ENCODE results near the gene KLRC2.
"Not testable (repeated sequence)": the region's sequence is repeated elsewhere in the genome, so short reads cannot be mapped to it uniquely, and the experiment has no call there.

Gene KLRC2

DNA sequence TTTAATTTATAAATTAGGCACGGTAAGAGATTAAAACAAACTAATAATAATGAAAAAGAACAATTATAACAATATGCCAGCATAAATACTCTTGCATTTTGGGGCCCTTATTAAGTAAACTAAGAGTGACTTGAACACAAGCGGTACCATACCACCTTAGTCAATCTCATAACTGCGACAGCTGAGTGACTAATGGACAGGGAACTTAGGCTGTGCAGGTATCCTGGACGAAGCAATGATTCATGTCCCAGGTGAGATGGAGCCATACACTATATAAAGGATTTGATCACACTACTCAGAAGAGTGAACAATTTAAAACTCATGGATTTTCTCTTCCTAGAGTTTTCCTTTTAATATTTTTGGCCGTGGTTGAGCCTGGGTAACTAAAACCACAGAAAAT lies 30.5 kb downstream of the KLRC2 start:
- DNase-seq (ENCODE audit: low read depth): no peak

DNA sequence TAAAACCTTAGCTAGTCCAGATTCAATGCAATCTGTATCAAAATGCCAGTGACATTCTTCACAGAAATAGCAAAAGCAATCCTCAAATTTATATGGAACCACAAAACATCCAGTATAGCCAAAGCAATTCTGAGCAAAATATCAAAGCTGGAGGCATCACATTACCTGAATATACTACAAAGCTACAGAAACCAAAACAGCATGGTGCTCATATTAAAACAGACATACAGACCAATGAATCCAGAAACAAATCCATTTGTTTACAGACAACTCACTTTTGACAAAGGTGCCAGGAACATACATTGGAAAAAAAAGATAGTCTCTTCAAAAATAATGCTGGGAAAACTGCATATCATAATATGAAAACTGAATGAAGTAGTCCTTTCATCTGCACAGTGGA lies 31.0 kb downstream of the KLRC2 start:
- no peak for DNase-seq (ENCODE audit: low read depth)

DNA sequence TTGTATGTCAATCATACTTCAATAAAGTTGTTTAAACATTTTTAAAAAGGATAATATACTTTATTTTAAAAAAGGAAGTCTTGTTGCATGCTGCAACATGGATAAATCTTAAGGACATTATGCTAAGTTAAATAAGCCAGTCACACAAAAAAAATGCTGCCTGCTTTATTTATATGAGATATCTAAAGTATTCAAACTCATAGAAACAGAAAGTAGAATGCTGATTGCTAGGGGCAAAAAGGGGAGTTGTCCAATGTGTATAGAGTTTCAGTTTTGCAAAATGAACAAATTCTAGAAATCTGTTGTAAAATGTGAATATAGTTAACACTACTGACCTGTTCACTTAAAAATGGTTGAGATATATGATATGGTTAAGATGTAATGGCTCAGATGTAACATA lies 35.0 kb downstream of the KLRC2 start:
- no peak for DNase-seq (ENCODE audit: low read depth)

DNA sequence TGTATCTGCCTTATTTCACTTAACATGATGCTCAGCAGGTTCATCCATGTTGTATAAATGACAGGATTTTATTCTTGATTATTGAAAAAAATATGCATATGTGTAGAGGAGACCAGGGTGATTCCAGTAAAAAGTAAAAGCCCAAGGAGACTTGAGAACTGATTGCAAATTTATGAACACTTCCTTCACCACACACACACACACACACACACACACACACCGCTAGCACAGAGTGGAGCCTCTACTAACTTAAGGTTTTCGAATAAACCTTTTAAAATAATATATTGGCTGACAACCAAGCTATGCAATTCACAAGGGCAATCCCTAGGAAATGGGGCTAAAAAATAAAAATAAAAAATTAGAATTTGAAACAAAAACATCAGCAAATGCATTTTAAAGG lies 37.6 kb downstream of the KLRC2 start:
- no peak for DNase-seq (ENCODE audit: low read depth)

DNA sequence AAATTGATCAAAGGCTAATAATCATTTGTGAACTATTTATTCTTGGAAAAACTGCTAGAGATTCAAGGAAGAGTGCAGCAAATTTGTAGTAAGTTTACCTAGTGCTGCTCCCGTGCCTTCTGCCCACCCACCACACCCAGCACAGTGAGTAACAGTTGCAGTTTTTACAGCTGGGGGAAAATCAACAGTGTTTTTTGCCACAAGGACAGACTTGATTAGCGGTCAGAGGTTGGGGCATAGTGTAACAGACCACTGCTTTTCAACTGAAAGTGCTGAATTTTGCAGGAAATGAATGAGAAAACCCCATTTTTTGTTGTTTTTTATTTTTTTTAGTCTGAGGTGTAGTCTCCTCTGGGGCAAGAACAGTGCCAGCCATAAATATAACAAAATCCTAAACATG lies 38.5 kb downstream of the KLRC2 start:
- no peak for DNase-seq (ENCODE audit: low read depth)

DNA sequence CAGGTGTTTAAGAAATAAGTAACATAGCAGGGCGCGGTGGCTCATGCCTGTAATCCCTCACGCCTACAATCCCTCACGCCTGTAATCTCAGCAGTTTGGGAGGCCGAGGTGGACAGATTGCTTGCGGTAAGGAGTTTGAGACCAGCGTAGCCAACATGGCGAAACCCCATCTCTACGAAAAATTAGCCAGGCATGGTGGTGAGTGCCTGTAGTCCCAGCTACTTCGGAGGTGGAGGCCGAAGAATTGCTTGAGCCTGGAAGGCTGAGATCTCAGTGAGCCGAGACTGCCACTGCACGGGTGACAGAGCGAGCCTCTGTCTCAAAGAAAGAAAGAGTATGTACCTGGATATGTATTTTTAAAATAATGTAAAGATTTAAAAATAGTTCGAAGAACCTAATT lies 39.6 kb downstream of the KLRC2 start:
- not testable (repeated sequence) for DNase-seq (ENCODE audit: low read depth)

DNA sequence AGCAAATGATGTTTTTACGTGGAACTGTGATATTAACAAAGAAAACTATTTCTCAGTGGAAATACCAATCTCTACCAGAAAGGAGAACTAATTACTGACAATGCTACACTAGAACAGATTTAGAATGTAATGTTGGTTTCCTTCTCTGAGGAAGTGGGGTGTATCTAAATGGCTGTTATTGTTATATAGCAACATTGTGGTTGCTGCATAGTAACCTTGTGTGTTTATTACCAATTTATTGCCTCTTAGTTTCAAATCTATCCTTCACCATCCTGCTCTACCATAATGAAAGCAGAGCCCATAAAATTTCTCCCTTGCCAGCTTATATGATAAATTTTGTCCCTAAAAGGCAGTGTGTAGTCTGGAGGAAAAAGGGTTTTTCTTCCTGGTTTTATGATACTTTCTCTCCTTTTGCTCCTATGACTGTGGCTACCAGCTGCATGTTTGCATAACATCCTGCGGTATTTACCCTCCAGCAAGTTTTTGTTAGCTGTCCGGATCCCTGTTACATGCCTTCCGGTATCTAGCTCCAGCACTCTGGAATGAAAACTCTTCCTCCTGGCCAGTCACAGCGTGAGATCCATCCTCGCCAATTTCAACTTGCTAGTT lies 40.3 kb downstream of the KLRC2 start:
- no peak for DNase-seq (ENCODE audit: low read depth)

DNA sequence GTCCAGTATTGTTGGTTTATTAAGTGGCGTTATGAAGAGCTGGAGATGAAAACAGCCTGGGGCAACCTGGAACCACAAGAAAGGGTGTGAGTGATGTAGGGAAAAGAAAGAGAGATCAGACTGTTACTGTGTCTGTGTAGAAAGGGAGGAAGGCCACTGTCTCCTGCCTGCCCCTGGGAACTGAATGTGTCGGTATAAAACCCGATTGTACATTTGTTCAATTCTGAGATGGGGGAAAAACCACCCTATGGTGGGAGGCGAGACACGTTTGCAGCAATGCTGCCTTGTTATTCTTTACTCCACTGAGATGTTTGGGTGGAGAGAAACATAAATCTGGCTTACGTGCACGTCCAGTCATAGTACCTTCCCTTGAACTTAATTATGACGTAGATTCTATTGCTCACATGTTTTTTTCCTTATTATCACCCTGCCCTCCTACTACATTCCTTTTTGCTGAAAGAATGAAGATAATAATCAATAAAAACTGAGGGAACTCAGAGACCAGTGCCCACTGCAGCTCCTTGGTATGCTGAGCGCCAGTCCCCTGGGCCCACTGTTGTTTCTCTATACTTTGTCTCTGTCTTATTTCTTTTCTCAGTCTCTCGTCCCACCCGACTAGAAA lies 41.2 kb downstream of the KLRC2 start:
- not testable (repeated sequence) for DNase-seq (ENCODE audit: low read depth)

DNA sequence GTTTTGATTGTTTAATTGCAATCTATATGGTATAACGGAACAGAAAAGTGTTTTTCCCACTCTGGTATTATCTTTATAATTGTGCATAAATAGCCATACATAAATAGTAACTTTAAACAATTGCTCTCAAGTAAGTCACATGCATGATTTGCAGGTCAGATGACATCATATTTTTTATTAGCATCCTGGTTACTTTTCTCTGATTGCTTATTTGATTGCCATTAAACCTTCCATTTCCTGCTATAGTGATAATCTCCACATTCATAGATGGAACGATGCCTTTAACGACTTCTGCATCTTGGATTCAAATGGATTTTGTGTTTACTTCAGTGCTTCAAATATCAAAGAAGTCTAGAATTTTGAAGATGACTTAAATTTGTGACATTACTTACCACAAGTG lies 42.5 kb downstream of the KLRC2 start:
- DNase-seq (ENCODE audit: low read depth): no peak

DNA sequence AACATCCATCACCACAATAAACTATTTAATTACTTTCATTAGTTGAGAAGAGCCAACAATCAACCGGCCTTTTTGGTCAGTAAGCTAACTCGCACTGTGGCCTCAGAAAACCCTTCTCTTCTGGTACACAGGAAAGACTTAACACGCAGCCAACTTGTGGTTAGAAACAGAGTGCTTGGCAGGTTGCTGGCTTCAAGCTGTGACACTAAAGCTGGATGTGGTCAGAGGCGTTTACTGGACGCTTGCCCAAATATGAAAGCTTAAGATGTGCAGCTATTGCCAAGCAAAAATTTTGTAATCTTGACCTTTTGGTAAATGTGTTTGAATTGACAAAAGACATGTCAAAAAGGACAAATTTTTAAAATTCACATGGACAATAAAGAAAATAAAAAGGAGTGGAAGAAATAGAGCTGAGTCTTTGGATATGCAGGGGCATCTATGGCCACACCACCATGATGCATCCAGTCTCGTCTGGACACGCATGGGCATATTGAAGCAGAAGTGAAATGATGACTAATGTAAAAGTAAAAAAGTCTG lies 43.3 kb downstream of the KLRC2 start:
- no peak for DNase-seq (ENCODE audit: low read depth)

DNA sequence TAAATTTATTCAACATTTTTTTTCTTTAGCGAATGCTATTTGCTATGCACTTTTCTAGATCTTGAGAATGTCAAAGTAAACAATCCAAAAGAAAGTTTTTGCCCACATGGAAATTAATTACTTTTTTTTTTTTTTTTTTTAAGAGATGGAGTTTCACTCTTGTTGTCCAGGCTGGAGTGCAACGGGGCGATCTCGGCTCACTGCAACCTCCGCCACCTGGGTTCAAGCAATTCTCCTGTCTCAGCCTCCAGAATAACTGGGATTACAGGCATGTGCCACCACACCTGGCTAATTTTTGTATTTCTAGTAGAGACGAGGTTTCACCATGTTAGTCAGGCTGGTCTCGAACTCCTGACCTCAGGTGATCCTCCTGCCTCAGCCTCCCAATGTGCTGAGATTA lies 44.8 kb downstream of the KLRC2 start:
- DNase-seq (ENCODE audit: low read depth): not testable (repeated sequence)

DNA sequence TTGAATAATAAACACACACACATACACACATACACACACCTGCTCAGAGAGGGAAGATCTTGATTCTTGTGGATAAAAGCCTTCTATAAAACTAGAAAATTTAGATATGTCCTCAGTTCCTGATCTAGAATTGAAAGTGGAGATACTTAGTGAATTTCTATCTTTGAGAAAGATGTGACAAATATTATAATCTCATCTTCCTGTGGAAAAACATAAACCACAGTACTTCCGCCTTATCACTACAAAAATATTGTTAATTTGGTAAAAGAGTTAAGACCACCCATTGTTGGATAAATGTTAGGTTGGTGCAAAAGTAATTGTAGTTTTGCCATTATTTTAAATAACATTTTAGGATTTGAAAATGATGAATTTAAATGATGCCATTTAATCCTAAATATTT lies 45.9 kb downstream of the KLRC2 start, which contains the start of gene KLRK1:
TSS of gene KLRK1 (minus strand) at position 138 of the 400 bp plus-strand sequence. CDS start 1,231 bp downstream, outside the sequence.
- DNase-seq (ENCODE audit: low read depth): no peak

DNA sequence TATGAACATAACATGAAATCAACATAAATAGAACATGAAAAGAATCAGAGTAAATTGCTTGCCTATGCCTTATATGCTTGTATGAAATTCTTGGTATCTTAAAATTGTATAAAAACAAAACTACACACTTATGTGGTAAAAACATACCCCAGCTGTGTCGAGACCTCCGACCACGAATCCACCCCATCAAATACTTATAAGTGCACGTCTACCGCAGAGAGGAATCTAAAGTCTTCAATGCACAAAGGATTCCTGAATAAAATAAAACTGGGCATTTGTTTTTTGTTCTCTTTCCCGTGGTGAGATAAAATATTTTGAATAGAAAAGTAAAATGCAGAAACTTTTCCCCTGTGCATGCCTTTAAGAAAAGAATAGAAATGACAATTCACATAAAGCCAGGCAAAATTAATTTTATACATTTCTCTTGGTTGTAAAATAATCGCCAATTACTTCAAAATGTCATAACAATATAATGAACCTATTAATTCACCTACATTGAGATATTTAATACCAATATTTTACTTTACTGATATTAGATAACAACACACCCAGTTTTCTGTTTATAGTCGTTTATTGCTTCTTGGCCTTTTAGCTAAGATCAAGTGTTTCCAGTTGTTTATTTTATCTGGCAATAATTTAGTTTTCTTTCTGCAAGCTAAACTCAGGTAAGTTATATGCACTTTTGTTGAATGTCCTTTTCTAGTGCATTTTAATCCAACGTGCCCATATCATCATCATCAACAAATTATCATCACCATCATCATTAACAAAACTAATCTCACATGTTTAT lies 47.0 kb downstream of the KLRC2 start:
- DNase-seq (ENCODE audit: low read depth): no peak

DNA sequence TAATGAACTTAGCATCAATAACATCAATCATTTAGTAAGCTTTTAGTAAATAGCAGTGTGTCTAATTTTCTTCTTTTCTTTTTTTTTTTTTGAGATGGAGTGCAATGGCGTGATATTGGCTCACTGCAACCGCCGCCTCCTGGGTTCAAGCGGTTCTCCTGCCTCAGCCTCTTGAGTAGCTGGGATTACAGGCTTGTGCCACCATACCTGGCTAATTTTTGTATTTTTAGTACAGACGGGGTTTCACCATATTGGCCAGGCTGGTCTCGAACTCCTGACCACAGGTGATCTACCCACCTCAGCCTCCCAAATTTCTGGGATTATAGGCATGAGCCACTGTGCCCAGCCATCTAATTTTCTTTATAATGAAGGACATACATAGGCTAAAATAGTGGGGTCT lies 48.3 kb downstream of the KLRC2 start:
- not testable (repeated sequence) for DNase-seq (ENCODE audit: low read depth)

DNA sequence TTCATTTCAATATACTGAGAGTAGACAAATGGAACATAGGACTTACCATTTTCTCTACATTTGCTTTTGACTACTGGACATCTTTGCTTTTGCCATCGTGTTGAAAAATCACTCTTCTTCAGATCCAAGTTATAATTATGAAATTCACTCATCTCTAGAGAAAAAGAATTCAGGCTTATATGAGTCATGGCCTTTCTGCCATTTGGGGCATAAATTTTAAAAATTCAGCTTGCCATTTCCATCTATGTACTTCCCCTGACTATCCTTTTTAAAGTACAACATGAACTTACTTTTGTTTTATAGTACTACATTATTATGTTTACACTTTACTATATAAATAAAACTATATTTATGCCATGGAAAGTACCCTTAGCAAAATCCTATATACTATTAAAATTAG lies 49.0 kb downstream of the KLRC2 start:
- DNase-seq (ENCODE audit: low read depth): no peak

DNA sequence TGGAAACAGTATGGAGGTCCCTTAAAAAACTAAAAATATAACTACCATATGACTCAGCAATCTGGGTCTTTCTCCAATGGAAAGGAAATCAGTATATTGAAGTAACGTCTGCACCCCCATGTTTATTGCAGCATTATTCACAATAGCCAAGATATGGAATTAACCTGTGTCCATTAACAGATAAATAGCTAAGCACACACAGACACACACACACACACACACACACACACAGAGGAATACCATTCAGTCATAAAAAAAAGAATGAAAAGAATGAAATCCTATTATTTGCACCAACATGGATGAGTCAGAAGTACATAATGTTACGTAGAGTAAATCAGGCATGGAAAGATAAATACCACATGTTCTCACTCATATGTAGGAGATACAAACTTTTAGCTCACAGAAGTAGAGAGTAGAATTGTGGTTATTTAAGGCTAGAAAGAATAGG lies 50.6 kb downstream of the KLRC2 start:
- DNase-seq (ENCODE audit: low read depth): no peak

DNA sequence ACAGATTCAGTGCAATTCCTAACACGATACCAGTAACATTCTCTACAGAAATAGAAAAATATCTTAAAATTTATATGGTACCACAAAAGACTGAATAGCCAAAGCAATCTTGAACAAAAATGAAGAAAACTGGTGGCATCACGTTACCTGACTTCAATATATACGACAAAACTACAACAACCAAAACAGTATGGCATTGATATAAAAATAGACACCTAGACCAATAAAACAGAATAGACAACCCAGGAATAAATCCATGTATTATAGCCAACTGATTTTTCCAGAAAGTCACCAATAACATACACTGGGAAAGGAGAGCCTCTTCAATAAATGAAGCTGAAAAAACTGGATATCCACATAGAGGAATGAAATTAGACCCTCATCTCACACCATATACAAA lies 51.6 kb downstream of the KLRC2 start:
- no peak for DNase-seq (ENCODE audit: low read depth)

DNA sequence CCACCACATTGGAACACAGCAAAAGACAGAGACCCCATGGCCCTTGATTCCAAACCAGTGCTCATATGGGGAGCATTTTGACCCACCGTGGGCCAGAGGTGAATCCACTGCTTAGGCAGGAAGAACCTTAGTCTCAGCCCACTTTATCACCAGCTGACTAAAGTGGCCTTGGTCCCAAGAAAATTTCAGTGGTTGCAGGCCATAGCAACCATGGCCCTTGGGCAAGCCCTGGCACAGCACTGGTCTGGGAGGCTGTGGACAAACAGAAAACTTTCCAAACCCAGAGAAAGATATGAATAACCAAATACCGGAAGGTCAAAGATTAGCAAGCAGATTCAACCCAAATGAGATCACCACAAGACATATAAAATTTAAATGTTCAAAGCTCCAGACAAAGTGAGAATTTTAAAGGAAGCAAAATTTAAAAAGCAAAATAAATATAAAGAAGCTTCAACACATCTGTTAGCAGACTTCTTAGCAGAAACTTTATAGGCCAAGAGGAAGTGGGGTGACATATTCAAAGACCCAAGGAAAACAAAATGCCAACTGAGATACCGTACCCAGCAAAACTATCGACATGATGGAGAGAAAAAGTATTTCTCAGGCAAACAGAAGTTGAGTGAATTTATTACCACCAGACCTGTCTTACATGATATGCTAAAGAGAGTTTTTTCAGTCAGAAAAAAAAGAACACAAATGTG lies 53.7 kb downstream of the KLRC2 start:
- DNase-seq (ENCODE audit: low read depth): no peak
